ENCODE measurements around the gene CYP26B1. TPM values are rescaled to one million over a fixed set of nuclear protein-coding genes. Genes with fewer than 3 reads are reported as not detected.

Gene CYP26B1
- polyA plus RNA-seq, 1 experiment: 0.27 TPM

DNA sequence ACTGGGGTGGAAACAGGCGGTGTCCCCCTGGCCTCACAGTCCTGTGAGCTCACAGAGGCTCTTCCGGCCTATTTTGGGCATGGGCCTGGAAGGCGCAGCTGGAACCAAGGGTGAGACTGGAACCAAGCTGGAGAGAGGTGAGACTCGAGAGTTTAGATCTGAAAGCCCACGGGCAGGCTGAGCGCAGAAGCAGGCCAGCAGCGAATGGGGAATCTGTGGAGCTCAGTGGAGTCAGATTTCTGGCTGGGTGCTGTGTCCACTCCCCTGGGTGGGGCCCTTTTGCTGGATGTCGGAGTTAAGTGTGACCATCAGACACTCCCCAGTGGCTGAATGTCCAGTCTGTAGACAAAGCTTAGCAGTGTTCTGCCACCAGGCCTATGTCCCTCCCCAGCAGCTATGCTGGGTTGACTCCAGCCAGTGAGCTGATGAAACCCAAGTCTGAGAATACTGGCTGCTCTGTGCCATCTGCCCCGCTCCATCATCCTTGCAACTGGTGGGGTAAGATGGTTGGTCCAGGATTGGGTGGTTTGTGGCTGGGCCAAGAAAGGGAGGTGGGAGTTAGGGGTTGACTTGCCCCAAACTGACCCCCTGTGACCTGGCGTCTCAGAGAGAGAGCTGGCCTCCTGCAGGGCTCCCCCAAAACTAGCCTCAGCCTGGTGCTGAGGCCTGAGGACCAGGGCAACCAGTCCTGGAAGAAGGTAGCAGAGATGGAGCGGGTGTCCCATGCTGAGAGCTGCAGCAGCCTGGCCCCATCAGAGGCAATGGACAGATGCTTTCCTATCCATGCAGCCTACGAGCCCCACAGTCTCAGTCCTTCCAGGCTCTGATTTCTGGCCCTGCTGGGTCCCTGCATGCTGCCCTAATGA is 34.4 kb downstream of the CYP26B1 start:
- no peaks in the 10 kb centered on the region for H3K36me3 ChIP-seq (ENCODE audit: control insufficient read depth, insufficient read depth, low read length)
- H3K27me3 ChIP-seq (ENCODE audit: control insufficient read depth, insufficient read depth, low read length): no peaks in the 10 kb centered on the region
- no peak for DNase-seq (ENCODE audit: low read depth)
- POLR2A ChIA-PET: no interaction called here
- TF ChIP-seq, protein P1, sequence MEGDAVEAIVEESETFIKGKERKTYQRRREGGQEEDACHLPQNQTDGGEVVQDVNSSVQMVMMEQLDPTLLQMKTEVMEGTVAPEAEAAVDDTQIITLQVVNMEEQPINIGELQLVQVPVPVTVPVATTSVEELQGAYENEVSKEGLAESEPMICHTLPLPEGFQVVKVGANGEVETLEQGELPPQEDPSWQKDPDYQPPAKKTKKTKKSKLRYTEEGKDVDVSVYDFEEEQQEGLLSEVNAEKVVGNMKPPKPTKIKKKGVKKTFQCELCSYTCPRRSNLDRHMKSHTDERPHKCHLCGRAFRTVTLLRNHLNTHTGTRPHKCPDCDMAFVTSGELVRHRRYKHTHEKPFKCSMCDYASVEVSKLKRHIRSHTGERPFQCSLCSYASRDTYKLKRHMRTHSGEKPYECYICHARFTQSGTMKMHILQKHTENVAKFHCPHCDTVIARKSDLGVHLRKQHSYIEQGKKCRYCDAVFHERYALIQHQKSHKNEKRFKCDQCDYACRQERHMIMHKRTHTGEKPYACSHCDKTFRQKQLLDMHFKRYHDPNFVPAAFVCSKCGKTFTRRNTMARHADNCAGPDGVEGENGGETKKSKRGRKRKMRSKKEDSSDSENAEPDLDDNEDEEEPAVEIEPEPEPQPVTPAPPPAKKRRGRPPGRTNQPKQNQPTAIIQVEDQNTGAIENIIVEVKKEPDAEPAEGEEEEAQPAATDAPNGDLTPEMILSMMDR (IDR thresholded peaks at IDR 0.05; ENCODE audit: insufficient read depth, low read depth, low read length): no peak
- CTCF ChIA-PET: interaction anchor here (0.6 kb wide), 1 partner anchor 1162 kb away, joined by 3 read pairs; no protein-coding TSS in a partner anchor
- H3K4me3 ChIP-seq (ENCODE audit: low read depth, low read length): no peak overlapping the region

- no peak for DNase-seq (ENCODE audit: low read depth)
- CTCF ChIA-PET: no interaction called here
- POLR2A ChIA-PET: no interaction called here
- no peaks in the 10 kb centered on the region for H3K36me3 ChIP-seq (ENCODE audit: control insufficient read depth, insufficient read depth, low read length)
- H3K27me3 ChIP-seq (ENCODE audit: control insufficient read depth, insufficient read depth, low read length): no peaks in the 10 kb centered on the region
- H3K4me3 ChIP-seq (ENCODE audit: low read depth, low read length): no peak overlapping the region
- TF ChIP-seq, protein P1 (IDR thresholded peaks at IDR 0.05; ENCODE audit: insufficient read depth, low read depth, low read length): no peak
Measured at GRCh38 chr2:72112401-72112800, 35.3 kb downstream of the CYP26B1 start.

DNA sequence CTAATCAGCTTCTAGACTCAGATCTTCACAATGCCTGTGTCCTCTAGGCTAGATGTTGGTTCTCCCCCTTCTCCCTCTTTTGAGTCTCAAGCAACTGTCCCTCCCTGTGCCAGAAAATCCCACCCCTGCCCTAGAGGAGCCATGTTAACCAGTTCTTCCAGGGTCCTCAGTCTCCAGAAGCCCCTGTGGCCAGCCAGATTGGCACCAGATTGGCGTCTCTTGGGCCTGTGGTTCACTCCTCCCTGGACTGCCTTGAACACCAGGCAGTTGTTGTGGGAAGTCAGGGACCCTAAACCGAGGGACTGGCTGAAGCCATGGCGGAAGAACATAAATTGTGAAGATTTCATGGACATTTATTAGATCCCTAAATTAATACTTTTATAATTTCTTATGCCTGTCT is 36.6 kb downstream of the CYP26B1 start:
- ChIA-PET CTCF (interaction anchor here (1.6 kb wide), 1 partner anchor 39 kb away, joined by 3 read pairs; no protein-coding TSS in a partner anchor), POLR2A (no interaction called here)
- Histone ChIP-seq H3K36me3 (ENCODE audit: control insufficient read depth, insufficient read depth, low read length) (no peaks in the 10 kb centered on the region), H3K4me3 (ENCODE audit: low read depth, low read length) (no peak overlapping the region), H3K27me3 (ENCODE audit: control insufficient read depth, insufficient read depth, low read length) (peaks cover 1% of the 10 kb centered on the region; the same call in 1 of the 2 replicates)
- no peak for DNase-seq (ENCODE audit: low read depth)
- TF ChIP-seq, protein P1 (IDR thresholded peaks at IDR 0.05; ENCODE audit: insufficient read depth, low read depth, low read length): no peak

- H3K36me3 ChIP-seq (ENCODE audit: control insufficient read depth, insufficient read depth, low read length): no peaks in the 10 kb centered on the region
- H3K27me3 ChIP-seq (ENCODE audit: control insufficient read depth, insufficient read depth, low read length): peaks cover 1% of the 10 kb centered on the region; the same call in 1 of the 2 replicates
- TF ChIP-seq, protein P1 (IDR thresholded peaks at IDR 0.05; ENCODE audit: insufficient read depth, low read depth, low read length): no peak
- POLR2A ChIA-PET: no interaction called here
- CTCF ChIA-PET: interaction anchor here (1.4 to 1.6 kb wide), 2 partner anchors 13 to 40 kb away, joined by 3 read pairs; no protein-coding TSS in a partner anchor
- no peak for DNase-seq (ENCODE audit: low read depth)
- H3K4me3 ChIP-seq (ENCODE audit: low read depth, low read length): no peak overlapping the region
Measured at GRCh38 chr2:72109904-72110303, 37.8 kb downstream of the CYP26B1 start.

DNA sequence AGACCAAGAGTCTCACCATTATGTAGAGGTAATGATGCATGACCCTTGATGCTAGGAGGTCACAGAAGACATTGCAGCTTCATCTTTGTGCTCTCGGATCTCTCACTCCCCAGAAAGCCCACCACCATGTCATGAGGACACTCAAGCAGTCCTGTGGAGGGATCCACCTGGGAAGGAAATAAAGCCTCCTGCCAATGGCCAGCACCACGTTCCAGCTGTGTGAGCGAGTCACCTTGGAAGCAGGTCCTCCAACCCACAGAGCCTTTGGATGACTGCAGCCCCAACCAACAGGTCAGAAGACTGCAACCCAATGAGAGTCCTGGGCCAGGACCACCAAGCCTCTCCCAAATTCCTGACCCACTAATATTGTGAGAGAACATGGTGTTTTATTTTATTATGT is 38.4 kb downstream of the CYP26B1 start:
- ChIA-PET CTCF (interaction anchor here (1.4 kb wide), 1 partner anchor 13 kb away, joined by 3 read pairs; no protein-coding TSS in a partner anchor), POLR2A (no interaction called here)
- Histone ChIP-seq H3K27me3 (ENCODE audit: control insufficient read depth, insufficient read depth, low read length) (peaks cover 1% of the 10 kb centered on the region; the same call in 1 of the 2 replicates), H3K36me3 (ENCODE audit: control insufficient read depth, insufficient read depth, low read length) (no peaks in the 10 kb centered on the region), H3K4me3 (ENCODE audit: low read depth, low read length) (no peak overlapping the region)
- TF ChIP-seq, protein P1 (IDR thresholded peaks at IDR 0.05; ENCODE audit: insufficient read depth, low read depth, low read length): no peak
- DNase-seq (ENCODE audit: low read depth): no peak

All from BJ (cell line).